Middle frontal gyrus (tissue), 1 donor: ENCODE data around the gene SRSF2.
"Not testable (repeated sequence)": the region's sequence is repeated elsewhere in the genome, so short reads cannot be mapped to it uniquely, and the experiment has no call there.

ENCODE experiments used
- DNase-seq: peaks from one replicate; pipeline ENCODE4 v3.0.0-alpha.2; 2015; ENCODE audit warnings: low spot score; ENCODE audit errors: extremely low spot score

SRSF2 gene

DNA sequence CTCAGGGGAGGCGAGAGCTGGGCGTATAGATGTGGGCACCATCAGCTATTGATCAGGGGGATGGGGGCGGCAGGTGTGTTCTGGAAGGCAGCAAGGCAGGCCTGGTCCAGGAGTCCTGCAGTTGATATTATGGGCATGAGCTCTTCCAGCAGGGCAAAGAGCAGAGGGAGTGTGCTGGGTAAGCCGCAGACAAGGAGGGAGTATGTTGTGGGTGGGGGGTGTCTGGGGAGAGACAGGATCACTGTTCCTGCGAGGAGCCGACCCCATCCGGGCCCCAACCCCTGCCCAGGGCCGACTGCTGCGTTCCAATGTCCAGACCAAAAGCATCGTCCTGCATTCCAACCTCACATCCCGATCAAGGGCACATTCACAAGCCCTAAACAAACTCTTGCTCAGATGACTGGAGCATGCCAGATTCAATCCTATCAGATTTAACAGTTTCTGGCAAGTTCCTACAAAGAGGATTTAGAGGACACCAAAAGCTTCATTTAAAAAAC lies 35.6 kb downstream of the SRSF2 start:
- DNase-seq = no peak

DNA sequence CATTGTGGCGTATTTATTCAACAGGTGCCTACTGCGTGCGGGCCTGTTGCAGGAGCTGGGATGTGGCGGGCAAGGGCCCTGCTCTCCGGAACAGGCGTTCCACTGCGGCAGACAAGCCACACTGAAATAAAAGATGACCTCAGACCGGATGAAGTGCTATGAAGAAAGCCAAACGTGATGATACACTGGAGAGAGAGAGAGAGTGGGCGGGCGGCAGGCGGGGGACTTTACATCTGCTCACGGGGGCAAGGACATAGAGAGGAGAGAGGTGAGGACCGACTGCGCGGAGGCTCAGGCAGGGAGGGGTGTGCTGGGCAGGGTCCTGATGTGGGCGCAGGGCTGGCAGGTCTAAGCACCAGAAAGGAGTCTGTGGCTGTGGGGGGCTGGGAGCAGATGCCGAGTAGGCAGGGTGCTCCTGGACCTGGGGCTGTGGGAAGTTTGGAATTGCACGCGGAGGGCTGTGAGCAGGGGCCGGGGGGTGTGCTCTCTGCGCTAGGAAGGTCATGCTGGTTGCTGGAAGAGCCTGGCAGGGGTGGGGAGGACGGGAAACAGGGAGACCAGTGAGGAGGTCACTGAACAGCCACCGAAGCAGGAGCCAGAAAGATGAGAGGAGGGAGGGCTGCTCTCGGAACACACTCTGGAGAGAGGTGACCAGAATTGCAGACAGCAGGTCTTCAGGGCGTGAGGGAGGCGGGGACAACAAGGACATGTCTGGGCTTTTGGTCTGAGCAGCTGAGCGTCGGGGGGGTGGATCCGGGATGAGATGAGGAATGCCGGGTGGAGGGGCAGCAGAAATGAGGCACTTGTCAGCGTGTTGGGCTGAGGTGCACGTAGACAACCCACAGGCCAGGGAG lies 36.3 kb downstream of the SRSF2 start:
- DNase-seq = no peak

DNA sequence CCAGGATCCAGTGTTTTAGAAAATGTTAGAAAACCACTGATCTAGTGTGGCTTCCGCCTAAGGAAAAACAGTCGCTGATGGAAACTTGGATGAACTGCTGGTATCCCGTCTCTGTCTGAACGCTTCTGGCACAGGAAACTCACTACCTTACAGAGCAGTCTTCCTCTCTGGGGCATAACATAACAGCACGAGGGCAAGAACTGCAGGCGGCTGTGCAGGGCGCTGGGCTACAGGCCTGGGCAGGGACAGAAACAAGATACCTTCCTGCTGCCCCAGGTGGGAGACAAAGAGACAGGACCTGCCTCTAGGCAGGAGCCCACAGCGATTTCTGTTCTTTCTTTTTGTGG lies 36.9 kb downstream of the SRSF2 start:
- DNase-seq = no peak

DNA sequence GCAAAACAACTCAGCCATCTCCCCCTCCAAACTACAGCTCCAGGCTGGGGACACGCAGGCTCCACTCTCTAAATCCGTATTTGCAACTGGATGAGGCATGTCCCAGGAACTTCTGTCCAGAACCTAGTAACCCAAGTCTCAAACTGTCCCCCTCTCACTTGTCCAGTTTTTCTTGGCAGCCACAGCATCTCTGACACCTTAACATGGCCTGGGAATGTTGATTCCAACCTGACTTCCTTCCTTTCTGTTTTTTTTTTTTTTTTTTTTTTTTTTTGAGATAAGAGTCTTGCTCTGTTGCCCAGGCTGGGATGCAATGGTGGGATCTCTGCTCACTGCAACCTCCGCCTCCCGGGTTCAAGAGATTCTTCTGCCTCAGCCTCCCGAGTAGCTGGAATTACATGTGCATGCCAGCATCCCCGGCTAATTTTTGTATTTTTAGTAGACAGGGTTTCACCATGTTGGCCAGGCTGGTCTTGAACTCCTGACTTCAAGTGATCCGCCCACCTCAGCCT lies 38.6 kb downstream of the SRSF2 start:
- not testable (repeated sequence) for DNase-seq

DNA sequence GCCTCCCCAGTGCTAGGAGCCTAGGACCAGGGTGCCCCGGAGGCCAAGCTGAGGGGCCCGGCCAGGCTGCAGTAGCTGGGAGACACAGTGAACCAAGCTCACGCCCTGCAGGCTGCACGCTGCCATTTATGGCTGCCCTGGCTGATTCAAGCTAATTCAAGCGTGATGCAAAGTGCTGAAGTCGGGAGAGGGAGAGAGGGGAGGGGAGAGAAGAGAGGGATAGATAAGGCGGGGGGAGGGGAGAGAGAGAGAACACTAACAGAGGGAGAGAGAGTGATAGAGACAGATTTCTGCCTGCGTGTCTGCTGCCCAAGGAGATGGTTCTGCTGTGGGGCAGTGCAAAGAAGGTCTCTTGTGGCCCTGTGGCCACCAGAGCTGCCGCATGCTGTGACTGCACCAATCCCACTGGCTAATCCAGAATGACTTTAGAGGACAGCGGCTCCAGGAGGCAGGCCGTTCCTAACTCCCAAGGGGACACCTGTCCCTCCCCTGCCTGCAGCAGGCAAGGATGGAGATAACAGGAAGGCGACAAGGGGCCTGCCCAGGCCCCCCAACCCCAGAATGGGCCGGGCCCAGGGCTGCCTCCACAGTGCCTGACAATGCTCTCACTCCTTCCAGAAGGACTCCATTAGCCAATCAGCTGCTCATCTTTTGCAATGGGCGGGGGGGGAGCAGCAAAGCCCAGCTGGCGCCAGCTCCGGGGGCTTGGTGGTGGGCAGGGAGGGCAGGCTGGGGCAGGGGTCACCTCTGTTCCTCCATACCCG lies 39.2 kb downstream of the SRSF2 start:
- DNase-seq = no peak

DNA sequence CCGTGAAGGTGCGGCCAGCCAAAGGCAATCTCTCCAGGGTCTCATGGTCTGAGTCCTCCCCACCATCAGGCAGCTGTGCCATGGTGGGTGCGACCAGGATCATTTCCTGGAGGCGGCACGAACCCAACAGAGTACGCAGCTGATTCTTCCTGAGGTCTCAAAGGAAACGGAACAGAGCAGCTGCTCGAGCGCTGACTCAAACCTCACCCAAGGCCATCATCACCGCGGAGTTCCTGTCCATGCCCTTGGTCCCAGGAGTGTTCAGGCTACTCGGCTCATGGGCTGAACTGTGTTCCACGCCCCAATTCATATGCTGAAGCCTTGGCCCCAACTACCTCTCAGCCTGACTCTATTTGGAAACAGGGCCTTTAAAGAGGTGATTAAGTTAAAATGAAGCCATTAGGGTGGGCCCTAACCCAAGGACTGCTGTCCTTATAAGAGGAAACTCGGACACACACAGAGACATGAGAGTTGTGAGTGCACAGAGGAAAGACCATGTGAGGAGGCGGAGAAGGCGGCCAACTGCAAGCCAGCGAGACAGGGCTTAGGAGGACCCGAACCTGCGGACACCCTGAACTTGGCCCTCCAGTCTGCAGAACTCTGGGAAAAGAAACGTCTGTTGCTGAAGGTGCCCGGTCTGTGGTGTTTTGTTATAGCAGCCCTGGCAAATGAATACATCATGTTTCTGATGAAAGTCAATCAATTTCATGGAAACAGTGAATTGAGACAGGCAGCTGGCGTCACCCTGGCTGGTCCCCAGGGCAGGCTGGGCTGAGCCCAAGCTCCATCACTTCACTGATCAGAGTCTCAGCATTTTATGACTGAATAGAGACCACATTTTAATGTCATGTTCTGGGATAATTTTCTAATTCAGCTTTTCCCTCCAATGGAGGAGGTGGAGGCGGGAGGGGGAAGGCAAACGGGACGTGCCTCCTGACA lies 40.1 kb downstream of the SRSF2 start:
- DNase-seq = no peak

DNA sequence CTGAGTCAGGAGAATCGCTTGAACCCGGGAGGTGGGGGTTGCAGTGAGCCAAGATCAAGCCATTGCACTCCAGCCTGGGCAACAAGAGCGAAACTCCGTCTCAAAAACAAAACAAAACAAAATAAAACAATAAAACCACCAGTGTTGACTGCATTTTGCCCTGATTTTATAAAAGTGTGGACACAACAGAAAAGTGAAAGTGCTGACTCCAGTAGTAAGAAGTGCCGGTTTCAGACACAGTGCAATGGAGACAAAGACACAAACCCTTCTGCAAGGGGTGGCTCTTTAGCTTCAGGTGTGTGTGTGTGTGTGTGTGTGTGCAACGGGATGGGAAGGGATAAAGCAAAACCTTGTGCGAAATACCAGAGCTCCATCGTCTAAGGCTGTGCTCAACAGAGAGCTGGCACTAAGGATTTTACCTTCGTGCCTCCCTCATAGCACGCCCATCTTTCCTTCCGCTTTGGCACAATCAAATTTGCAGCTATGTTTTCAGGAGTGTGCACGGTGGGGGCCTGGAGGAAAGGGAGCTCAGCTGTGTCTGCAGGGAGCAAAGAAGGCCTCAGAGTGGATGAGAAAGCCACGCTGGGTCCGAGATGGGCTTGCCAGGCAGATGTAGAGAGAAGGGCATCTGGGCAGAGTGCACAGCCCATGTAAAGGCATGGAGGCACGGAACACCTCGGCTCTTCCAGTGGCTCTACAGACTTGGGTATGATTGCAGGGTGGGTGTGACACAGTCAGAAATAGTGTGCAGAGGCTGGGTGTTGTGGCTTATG lies 41.9 kb downstream of the SRSF2 start:
- no peak for DNase-seq

DNA sequence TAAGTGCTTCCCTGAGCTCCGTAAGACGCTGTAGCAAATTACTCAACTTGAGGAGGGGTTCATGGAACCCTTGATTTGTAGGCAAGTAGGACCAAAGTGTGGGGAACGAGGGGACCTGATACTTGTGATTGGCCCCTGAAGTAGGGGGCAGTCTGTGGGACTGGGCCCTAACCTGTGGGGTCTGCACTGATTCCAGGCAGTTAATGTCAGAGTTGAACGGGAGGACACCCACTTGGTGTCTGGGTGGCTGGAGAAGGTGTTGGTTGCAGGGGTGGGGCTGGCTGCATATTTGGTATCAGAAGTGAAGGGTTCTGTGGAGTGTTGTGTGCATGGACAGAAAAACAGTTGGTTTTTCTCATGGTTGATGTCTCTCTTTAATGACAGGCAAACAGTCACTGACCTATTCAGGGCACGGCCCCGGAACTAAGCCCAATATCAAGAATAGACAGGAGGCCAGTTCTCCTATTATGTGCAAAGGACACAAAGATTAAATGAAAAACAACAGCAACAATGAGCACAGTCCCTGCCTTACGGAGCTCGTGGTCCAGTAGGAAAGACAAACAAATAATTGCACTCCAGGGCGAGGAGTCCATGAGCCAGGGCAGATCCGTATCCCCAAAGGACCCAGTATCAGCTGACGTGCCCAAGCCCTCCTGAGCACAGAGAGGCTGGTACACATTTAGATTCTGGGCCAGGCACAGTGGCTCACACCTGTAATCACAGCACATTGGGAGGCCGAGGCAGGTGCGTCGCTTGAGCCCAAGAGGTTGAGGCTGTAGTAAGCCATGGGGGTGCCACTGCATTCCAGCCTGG lies 45.5 kb downstream of the SRSF2 start:
- DNase-seq = no peak

DNA sequence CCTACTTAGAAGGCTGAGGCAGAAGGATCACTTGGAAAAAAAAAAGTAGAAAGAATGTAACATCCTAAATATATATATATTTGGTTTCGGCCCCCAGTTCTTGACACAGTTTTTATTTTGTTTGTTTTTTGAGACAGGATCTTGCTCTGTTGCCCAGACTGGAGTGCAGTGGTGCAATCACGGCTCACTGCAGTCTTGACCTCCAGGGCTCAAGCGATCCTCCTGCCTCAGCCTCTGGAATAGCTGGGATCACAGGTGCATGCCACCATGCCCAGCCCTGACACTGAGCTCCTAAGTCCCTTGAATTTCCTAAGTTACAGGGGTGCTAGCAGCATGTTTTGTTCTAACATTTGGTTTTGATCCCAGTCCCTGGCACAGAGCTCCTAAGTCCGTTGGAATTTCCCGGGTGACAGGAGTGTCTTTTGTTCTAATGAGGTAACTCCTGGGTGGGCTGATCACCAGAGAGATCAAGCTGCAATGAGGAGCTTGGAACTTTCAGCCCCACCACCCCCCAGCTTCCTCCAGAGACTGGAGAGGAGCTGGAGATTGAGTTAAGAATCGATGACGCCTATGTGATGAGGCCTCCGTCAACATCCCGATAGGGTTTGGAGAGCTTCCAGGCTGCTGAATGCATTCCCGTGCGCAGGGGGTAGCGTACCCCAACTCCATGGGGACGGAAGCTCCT lies 46.4 kb downstream of the SRSF2 start:
- no peak for DNase-seq

DNA sequence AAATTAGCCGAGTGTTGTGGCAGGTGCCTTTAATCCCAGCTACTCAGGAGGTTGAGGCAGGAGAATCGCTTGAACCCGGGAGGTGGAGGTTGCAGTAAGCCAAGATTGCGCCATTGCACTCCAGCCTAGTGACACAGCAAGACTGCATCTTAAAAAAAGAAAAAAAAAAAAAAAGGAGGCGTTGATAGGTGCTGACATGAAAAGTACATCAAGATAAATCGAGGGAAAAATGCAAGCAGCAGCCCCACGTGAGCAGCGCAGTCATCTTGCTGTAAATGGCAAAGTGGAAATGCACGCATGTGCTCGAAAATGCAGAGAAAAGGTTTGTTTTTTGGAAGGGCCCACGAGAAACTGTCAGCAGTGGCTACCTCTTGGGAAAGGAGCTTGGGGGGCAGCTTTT lies 47.3 kb downstream of the SRSF2 start:
- no peak for DNase-seq

DNA sequence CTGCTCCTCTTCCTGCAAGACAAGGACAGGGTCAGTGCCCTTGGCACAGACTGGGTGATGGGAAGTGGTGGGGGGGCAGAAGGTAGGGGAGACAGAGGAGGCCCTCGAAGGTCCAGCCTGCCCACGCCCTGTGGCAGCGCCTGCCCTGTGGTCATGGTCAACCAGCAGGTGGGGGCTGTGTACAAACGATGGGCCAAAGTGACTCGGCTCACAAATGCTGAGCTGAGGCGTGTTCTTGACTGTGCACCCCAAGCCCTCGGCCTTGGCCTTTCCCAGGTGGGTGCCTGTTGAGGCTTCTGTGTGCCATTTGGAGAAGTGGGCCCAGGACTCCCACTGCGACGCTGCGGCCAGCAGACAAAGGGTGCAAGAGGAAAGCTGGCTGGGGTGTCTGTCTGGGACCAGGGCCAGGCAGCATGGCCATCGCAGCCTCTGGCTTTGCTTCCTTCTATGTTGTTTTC lies 48.9 kb downstream of the SRSF2 start:
- DNase-seq = no peak

DNA sequence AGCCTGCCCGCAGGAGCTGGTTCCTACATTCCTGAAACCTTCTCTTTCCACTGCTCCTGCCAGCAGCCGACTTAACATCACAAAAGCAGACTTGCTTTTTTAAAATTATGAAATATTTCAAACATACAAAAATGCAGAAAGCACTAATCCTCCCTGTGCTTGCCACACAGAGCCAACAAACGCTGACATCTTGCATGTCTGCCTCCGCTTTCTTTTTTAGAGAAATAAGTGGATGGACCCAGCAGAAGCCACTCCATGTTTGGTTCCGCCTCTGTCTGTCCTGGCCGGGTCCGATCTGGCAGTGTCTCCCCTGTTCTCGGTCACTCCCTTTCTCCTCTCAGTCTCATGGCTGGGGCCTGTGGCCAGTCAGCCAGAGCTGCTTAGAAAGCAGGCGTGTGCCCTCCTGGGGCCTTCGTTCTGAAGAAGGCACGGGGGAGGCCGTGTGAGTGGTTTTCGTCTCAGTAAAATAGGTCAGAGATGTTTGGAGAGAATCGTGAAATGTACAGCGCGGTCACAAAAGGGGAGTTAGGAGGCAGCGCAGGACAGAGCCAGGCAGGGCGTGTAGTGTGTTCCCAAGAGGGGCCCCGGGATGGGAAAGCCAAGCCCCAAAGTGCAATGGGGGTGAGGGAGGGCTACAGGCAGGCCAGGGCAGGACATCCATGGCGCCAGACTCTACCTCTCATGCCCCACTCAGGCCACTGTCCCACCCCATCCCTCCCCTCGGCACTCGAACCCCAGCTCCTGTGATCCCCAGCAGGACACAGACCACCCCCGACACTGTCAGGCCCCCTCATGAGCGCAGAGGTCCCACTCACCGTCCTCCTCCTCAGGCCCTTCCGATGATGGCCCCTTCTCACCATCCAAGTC lies 49.6 kb downstream of the SRSF2 start:
- no peak for DNase-seq

DNA sequence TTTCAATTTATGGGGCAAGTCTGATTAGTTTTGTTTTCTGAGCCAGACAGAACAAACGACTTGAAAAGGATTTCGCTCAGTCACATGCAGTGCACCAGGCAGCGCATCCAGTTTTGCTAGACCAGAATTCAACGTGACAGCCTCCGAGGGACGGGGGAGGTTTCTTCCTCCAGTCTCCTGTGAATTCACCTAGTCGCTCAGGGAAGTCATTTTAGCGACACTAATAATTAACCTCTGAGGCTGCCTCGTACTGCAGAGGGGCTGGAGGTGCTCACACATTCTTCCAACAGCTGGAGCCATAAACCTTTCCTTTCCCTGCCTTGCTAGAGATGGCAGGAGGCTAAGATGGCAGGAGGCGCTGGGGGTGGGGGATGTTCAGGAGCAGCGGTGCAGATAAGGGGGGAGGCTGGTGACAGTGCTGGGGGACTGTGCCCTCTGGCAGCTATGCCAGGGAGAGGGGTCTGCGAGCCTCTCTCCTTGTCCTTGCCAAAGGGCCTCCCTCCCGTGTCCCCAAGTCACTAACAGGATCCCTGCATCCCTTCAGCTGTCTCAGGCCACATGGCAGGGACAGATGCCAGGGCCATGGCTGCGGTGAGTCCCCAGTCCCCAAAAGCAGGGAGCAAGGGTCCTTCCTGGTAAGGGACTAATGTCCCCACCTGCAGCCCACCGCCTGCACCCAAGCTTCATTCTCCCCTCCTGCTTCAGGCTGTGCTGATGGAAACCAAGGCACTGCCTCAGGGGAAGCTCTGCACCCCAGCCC lies 50.4 kb downstream of the SRSF2 start:
- no peak for DNase-seq

DNA sequence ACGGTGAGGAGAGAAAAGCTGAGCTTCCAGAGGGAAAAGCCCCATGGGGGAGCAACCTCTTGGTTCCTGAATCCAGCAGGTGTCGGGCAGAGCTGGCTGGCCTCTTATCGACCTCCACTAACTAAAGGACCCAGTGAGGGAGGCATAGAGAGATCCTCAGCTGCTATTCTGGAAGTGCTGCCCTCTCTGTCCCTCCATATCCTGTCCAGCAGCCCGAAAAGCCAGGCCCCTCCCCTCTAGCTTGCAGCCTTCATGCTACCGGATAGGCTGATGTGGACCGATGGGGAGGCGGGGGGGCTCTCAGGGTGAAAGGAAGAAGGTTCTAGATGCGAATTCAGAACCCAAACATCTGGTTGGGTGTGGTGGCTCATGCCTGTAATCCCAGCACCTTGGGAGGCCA lies 51.3 kb downstream of the SRSF2 start:
- DNase-seq = no peak

DNA sequence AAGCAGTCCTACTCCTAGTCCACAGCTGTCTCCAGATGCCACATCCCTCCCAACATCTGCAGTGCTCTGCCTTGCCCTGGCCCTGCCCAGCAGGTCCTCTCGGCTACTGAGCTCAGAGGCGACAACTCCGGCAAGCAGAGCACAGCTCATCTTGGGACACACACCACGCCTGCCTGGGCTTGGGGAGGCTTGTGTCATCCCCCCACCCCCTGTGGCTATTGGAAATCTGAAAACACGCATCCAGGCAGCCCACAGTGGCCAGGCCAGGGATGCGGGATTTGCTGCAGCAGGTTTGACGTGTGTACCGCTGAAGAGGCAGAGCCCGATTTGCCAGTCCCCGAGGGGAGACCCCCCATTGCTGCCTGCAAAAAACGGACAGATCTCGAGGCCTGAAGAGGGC lies 51.8 kb downstream of the SRSF2 start:
- no peak for DNase-seq

DNA sequence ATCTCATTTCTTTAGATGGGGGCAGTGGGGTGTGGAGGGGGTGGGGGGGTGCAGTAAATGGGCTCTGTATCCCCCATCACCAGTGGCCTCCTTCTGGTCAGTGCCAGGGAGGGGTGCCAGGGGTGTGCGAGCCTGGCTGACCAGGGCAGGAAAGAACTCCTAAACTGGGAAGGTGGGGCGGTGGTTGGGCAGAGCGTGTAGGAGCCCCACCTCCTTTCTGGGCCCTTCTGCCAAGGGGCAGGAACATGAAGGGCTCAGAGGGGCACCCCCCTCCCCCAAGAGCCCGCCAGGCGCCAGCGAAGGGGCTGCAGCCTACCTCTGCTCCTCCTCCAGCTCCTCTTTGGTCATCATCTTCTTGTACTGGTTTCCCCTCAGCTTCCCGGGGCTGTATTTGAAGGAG lies 52.4 kb downstream of the SRSF2 start:
- DNase-seq = no peak
